Fibroblast of upper back skin (primary cell): ENCODE results near the gene RUSF1.
"Not testable (repeated sequence)": the region's sequence is repeated elsewhere in the genome, so short reads cannot be mapped to it uniquely, and the experiment has no call there.

ENCODE experiments used
- DNase-seq: peaks from one replicate; pipeline ENCODE4 v3.0.0-alpha.2; 2013

The RUSF1 gene

DNA sequence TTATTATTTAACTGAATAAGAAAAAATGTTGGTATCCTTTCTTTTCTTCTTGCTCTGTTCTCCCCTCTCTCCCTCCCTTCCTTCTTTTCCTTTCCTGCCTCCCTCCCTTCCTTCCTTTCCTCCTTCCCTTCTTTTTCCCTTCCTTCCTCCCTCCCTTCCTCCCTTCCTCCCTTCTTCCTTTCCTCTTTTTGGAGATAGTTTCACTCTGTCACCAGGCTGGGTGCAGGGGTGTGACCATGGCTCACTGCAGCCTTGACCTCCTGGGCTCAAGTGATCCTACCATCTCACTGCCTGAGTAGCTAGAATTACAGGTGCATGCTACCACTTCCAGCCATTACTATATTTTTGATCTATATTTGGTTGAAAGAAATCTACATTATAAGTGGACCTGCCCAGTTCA is 5.7 kb upstream of the RUSF1 start:
- DNase-seq, result no peak

DNA sequence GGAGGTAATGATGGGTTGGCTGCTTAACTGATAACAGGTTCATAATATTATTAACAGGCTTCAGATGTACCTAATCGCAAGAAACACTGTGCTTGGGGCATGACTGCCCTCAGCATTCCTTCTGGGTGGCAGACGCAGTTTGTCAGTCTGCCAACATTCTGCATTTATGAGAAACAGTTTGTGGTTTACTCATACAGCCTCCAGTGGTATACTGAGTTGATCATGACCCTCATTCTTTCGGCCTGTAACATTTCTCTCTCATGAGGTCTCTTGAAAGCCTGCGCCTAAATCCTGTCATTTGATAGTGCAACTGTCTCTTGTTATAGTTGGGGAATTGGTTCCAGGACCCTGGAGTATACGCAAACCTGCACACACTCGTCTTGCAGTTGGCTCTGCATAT is 4.9 kb upstream of the RUSF1 start:
- DNase-seq, result peak; percentile 63

DNA sequence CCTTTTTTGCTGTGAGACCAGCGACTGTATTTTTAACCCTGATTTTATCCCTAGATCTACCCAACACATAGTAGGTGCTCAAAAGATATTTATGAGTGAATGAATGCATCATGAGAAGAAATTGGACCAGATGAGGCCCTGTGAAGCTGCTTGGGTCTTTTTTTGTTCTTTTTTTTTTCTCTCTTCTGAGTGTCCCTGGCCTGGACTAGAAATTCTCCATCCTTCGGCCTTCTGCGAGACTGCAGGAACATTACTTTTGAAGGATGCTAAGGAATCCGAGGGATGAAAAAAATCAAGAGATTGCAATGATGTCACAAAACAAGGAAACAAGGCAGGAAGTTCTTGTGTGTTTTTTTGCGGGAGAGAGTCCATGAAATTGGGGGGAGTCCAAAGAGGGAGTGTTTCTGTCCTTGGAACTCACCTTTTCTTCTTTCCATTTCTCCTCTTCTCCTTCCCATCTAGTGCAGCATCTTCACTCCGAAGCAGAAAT is 560 bp upstream of the RUSF1 start:
- DNase-seq, result peak; percentile 61

DNA sequence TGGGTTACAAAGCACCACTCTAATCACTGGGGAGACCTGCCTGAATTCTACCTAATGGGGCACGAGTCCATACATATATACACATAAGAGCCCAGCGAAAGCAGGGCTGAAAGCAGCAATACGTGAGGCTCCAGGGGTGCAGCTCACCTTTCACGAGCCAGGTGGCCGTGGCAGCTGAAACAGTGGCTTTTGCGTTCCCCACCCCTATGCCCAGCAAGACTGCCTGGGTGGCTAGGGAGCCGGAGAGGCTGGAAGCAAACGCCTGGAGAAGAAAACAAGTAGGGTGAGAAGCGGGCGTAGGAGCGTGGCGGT is 618 bp downstream of the RUSF1 start:
- no peak for DNase-seq

DNA sequence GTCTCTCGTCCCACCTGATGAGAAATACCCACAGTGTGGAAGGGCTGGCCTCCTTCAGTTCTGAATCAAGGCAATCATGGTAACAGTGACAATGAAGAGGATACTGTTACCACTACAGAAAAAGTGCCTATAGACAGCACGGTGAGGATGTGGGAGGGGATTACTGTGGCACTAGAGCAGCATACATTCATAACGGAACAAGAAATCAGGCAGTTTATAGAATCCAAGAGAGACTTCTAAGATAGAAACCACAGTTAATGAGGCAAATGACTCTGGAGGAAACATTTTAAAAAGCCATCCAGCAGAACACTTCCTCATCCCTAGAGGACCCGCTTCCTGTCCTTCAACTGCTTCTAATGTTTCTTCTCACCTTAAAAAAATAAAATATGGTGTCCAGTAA is 2.7 kb downstream of the RUSF1 start:
- no peak for DNase-seq

DNA sequence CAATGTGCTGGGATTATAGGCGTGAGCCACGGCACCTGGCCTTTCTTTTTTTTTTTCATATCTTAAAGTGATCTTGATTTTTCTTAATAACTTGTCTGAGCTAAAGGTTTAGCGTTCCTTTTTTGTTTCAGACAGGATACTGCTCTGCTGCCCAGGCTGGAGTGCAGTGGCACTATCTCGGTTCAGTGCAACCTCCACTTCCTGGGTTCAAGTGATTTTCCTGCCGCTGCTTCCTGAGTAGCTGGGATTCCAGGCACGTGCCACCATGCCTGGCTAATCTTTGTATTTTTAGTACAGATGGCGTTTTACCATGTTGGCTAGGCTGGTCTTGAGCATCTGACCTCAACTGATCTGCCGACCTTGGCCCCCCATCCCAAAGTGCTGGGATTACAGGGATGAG is 4.0 kb downstream of the RUSF1 start:
- DNase-seq, result no peak

DNA sequence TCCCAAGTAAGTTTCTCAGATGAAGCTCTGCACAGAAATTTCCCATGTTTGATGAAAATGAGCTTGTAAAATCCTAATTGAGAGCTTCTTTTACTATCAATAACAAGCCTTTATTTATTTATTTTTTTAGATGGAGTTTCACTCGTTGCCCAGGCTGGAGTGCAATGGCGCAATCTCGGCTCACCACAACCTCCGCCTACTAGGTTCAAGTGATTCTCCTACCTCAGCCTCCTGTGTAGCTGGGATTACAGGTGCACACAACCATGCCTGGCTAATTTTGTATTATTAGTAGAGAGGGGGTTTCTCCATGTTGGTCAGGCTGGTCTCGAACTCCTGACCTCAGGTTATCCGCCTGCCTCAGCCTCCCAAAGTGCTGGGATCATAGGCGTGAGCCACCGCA is 4.6 kb downstream of the RUSF1 start:
- not testable (repeated sequence) for DNase-seq

DNA sequence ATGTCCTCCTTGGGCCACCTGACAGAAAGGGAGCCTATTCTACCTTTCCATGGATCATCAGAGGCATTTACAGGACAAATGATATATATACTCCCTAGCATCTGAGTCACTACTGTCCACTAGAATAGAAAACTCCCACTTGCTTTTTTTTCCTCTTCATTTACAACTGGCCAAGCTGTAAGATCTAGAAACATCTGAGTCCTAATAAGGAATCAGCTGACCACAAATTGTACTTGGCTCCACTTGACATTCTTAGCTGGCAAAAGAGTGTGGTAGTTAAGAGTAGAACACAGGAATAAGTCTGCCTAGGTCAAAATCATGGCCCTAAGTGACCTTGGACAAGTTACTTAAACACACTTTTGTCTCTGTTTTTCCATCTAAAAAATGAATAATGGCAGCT is 5.2 kb downstream of the RUSF1 start:
- no peak for DNase-seq

DNA sequence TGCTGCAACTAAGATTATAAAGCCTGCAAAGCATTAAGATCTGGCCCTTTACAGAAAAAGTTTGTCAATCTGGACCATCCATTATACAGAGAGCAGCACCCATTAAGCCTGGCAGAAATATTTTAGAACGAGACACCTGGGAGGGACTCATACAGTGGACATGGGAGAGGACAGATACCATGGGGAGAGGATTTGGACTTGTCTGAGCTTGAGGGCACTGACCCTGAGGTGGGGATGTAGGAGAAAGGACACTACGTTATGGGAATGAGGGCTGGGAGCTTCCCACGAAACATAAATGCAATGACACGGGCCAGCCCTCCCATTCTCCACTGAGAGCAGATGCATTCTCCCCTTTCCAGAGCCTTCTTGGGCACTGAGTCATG is 6.2 kb downstream of the RUSF1 start:
- DNase-seq, result no peak

DNA sequence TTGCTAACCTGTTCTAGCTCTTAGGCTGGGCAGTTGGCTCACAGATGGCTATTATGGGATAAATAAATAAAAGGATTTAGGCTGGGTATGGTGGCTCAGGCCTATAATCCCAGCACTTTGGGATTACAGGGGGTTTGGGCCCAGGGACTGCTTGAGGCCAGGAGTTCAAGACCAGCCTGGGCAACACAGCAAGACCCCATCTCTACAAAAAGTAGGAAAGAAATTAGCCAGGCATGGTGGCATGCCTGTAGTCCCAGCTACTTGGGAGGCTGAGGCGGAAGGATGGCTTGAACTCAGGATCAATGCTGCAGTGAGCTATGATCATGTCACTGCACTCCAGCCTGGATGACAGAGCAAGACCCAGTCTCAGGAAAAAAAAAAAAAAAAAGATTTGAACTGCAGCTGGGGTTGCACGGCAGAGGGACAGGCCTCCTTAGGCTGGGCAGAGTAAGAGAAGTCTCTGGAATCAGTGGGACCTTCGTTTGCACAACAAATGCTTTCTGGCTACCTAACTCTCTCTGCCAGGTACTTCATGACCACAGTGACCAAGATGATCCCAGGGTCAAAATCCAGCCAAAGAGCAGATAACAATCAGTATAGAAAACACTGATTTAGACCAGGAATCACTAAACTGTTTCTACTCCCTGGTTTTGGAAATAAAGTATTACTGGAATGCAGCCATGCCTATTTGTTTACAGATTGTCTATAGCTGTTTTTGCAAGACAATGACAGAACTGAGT is 6.8 kb downstream of the RUSF1 start:
- no peak for DNase-seq

DNA sequence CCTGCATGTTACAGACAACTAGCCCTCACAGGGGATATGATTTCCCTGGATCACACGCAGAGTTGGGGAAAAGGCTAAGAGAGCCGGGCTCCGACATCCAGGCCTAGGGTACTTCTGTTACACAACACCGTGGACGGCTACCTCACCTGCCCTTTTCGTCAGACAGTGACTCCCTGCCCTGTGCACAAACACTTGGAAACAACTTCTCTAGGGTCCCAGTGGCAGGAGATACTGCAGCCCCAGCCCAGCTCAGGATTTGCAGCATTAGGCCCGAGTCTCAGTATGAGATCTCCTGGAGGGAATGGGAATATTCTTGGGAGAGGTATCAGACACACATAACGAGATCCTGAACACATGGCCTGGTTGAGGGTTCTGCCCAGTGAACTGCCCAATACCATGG is 8.3 kb downstream of the RUSF1 start:
- DNase-seq, result no peak

DNA sequence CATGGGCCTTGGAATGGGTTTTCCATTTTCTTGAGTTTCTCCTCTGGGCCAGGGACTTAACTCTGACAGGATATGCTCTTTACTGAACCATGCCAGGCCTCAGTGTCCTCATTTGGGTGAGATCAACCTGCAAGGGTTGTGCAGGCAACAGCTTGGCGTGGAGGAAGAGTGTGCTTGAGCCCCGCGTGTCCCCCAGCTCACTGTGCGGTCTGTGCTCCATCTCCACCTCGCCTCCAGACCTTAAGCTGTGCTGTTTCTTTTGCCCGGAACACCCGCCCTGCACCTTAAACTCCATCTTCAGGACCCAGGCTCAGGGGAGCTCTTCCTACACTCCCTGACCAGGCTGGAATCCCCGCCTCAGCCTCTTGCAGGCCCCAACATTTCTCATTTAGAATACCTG is 9.7 kb downstream of the RUSF1 start:
- DNase-seq, result no peak

DNA sequence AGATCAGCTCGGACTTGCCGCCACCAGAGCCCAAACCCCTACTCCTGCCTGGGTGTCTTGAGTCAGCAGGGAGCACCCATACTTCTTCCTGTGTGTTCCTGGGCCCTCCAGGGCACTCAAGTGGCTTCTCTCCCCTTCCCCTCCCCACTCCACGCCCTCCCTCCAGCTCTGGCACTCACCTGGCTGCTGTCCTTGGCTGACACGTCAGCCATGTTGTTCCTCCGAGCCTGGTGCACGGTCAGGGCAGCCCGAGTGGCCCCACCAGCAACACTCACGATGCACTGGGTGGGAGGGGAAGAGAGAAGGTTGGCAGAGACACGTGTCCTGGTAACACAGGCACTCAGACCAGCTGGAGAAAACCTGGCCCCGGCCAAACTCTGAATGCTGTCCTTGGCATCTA is 11.5 kb downstream of the RUSF1 start:
- no peak for DNase-seq

DNA sequence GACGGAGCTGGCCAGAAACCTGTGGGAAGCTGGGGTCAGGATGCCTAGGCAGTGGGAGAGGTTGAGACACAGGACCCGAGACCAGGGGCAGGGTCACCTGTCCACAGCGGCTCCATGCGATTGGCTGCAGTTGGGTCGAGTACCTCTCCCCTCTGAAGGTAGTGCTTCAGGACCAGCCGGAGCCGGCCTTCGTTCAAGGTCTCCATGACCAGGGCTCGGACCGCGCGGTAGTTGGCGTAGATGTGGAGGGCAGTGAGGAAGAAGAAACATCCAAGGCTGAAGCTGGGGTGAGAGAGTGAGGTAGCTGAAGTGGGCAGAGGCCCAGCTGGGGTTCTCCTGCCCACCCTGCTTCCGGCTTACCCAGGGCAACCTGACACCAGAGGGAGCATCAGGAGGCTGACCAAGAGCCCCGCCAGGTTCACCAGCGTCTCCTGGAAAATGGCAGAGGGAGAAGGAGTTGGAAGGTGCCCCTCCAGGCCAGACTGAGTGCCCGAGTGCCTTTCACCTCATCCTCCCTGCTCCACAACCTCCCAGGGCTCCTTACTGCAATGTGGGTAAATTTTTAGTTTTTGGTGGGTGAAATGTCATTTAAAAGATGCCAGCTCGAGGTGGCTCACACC is 14.6 kb downstream of the RUSF1 start:
- DNase-seq, result no peak

DNA sequence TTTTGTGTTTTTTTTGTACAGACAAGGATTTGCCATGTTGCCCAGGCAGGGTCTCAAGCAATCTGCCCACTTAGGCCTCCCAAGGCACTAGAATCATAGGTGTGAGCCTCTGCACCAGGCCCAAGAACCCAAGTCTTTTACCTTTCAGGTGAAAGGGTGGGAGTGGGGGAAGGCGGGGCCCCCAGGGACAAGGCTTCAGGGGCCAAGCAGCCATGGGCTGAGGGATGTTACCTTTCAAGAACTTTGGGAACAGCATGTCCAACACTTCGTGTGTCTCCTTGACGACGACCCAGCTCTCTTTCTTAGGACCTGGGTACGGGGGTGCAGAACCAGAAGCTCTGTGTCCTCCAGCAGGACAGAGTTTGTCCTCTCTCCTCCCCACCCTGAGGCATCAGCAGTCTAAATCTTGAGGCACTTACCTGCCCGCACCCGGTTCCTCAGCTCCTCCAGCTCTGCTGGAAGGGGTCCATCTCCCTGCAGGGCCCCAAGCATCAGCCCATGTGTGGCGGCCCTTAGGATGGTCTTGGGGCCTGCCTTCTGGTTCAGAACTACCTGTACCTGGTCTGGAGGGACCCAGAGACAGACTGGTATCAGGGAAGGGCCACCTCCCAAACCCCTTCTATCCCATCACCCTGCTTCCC is 16.3 kb downstream of the RUSF1 start:
- DNase-seq, result no peak

DNA sequence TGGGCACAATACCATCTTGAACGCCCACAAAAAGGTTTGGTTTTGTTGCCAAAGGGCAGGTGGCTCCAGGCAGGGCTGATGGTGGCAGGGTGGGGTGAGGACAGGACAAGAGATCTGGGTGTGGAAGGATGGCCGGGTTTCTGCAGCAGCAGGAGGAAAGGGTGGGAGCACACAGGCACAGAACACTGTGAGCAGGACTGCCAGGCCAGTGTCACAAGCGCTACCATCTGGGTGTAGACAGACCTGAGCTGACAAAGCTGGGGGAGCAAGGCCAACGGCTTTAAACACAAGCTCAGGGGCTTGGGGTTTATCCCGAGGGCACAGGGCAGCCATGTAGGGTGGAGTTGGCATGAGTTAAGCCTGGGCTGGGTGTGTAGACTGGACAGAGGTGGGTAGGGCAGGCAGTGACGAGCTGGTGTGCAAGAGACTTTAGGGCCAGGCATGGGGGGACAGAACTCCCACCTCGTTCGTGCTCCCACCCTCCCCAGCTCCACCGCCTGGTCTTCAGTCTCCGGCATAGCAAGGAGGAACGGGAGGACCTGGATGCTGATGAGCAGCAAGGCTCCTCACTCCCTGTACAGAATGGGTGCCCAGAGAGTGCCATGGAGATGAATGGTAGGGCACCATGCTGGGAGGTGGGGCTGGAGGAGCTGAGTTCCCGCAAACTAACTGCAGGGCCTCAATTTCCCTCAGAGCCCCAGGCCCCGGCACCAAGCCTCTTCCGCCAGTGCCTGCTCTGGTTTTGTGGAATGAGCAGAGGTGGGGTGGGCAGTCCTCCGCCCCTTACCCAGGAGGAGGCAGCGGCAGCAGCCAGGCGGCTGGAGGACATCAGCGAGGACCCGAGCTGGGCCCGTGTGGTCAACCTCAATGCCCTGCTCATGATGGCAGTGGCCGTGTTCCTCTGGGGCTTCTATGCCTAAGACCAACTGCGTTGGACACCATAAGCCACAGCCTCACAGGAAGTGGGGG is 18.3 kb downstream of the RUSF1 start:
- DNase-seq, result no peak

DNA sequence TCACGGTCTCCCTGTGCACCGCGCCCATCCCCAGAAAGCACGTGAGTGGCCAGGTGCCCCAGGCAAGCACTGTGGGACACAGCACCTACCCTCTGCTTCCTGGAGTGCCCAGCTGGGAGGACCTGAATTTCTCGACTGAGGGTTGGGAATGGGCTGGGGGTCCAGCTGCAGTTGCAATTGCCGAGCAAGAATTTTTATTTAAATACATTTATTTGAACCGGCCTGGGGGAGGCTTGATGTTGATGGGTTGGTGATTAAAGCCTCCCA is 19.0 kb downstream of the RUSF1 start:
- no peak for DNase-seq

DNA sequence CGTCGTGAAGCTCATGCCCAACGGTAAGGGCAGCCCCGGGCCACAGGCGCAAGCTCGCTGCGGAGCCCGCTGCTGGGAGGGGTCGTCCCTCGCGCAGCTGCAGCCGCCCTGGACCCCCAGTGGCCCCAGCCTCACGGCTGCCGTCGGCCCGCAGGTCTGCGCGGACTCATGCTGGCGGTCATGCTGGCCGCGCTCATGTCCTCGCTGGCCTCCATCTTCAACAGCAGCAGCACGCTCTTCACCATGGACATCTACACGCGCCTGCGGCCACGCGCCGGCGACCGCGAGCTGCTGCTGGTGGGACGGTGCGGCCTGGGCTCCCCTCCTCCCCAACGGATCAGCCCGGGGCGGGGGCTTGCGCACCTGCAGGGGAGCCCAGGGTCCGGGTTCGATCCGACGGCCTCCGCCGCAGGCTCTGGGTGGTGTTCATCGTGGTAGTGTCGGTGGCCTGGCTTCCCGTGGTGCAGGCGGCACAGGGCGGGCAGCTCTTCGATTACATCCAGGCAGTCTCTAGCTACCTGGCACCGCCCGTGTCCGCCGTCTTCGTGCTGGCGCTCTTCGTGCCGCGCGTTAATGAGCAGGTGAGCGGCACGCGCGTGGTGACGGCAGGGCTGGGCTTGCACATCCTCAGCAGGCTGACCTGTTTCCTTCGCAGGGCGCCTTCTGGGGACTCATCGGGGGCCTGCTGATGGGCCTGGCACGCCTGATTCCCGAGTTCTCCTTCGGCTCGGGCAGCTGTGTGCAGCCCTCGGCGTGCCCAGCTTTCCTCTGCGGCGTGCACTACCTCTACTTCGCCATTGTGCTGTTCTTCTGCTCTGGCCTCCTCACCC is 19.5 kb downstream of the RUSF1 start:
- no peak for DNase-seq

DNA sequence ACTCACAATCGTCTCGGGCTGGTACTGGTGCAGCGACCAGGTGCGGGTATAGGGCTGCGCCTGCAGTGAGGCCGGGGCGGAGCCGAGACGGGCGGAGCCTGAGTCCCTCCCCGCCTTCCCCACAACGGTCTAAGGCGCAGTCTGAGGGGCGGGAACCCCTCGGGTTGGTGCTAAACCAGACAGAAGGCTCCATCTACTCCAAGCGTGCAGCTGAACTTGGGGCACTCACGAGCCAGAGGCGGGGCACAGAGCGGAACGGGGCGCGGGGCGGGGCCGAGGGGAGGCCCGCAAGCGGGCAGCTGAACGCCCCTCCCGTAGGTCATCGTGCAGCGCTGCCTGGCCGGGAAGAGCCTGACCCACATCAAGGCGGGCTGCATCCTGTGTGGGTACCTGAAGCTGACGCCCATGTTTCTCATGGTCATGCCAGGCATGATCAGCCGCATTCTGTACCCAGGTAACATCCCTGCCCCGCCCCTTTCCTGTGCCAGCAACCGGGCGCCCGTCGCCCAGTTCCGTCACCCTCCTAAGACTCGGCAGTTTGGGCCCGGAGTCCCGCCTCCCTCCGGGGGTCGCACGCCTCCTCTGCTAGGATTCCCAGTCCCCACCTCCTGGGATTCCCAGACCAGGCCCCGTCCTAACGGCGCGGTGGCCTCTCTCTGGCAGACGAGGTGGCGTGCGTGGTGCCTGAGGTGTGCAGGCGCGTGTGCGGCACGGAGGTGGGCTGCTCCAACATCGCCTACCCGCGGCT is 20.3 kb downstream of the RUSF1 start:
- no peak for DNase-seq

DNA sequence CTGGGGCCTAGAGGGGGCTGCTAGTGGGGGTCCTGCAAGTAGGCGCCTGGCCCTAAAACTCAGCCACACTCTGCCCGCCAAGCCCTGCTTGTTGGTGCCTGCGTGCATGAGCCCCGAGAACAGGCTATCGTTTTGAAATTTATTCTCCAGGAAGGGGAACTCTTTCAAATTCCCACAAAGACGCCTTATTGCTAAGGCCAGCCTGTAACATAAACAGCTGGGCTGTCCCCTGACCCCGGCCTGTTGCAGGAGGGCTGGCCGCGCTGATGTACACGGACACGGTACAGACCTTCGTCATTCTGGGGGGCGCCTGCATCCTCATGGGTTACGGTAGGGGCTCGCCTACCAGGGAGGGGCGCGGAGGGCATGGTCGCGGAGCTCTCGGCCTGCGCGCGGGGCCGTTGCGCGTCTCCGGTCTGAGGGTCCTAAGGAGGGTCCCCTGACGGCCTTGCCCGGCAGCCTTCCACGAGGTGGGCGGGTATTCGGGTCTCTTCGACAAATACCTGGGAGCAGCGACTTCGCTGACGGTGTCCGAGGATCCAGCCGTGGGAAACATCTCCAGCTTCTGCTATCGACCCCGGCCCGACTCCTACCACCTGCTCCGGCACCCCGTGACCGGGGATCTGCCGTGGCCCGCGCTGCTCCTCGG is 21.0 kb downstream of the RUSF1 start:
- DNase-seq, result no peak

DNA sequence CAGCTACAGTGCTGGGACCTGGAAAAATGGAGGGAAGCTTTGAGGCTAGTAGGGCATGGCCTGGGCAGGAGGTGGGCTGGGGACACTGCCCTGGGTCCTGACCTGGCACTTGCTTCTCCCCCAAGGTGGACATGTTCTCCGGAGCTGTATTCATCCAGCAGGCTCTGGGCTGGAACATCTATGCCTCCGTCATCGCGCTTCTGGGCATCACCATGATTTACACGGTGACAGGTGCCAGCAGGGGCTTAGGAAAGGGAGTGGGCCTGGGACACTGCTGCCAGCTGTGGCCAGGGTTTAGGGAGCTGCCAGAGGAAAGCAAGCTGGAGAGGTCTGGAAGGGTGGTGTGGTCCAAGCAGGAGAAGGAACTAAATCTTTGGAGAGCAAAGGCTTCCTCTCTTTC is 22.1 kb downstream of the RUSF1 start:
- DNase-seq, result no peak
